ENCODE data around the gene UBA3.

DNA sequence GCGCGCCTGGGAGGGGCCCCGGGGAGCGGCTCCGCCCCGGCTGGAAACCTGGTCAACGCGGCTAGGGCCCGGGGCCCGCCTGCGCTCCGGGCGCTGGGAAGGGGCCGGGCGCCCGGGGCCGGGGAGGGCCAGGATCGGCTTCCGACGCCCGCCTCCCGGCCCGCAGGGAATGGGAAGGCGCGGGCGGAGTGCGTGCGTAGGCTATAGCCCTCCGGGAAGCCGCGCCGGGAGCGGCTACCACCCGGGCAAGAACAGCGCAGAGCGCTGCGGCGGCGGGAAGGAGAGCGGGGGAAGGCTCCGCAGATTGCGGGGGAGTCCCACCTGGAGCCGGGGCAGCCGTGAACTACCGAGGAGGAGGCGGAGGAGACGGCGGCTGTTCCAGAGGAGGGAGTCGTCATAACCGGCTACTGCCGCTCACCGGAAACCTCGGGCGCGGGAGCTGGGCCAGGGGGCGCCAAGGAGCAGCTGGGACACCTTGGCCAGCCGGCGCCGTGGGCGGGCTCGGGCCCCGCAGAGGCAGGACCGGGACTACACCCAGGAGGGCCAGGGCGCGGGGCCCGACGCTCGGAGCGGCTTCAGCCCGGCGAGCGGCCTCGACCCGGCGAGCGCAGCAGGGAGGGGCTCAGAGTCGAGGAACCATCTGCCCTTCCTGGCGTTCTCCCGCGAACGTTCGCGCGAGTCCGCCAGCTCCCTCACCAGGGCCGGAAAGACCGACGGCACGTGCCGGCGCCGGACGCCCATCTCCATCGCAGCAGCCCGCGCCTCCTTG, 66.7 kb downstream of the UBA3 start, which contains the start of gene EOGT:
- TF ChIP-seq, protein P1, sequence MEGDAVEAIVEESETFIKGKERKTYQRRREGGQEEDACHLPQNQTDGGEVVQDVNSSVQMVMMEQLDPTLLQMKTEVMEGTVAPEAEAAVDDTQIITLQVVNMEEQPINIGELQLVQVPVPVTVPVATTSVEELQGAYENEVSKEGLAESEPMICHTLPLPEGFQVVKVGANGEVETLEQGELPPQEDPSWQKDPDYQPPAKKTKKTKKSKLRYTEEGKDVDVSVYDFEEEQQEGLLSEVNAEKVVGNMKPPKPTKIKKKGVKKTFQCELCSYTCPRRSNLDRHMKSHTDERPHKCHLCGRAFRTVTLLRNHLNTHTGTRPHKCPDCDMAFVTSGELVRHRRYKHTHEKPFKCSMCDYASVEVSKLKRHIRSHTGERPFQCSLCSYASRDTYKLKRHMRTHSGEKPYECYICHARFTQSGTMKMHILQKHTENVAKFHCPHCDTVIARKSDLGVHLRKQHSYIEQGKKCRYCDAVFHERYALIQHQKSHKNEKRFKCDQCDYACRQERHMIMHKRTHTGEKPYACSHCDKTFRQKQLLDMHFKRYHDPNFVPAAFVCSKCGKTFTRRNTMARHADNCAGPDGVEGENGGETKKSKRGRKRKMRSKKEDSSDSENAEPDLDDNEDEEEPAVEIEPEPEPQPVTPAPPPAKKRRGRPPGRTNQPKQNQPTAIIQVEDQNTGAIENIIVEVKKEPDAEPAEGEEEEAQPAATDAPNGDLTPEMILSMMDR (IDR thresholded peaks at IDR 0.05): peak; percentile 58 to 81 (median 65)
- TF ChIP-seq EP300 (IDR thresholded peaks at IDR 0.05): peak in 1 of 2 donors; percentile 67
